ENCODE results near the gene MYO5B.

DNA sequence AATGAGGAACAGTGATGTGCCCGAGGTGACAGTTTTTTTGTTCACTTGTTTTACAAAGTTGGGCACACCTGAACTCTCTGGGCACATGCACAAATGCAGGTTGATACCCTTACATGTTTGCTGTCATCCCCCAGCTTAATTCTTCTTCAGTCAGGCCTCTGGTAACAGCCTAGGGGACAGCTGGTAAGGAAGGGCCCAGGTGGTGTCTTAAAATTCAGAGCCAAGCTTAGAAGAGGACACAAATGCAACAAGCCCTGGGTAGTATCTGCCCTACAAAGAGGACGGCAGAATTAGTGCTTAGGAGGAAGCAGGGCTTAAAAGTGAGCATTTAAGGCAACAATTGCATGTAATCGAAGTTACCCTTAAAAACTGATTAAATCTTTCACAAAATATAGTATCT, 209.7 kb downstream of the MYO5B start:
- TF ChIP-seq CTCF (conservative IDR thresholded peaks at IDR 0.05; ENCODE audit: low read length) (no peak), EZH2phosphoT487 (IDR thresholded peaks at IDR 0.05; ENCODE audit: borderline replicate concordance, low read depth, low read length) (no peak)
